ENCODE data around the gene RRP8. TPM values are rescaled to one million over a fixed set of nuclear protein-coding genes. Genes with fewer than 3 reads are reported as not detected.

The RRP8 gene
- total RNA-seq, 1 donor from 2014 or later, result 17.8 TPM

DNA sequence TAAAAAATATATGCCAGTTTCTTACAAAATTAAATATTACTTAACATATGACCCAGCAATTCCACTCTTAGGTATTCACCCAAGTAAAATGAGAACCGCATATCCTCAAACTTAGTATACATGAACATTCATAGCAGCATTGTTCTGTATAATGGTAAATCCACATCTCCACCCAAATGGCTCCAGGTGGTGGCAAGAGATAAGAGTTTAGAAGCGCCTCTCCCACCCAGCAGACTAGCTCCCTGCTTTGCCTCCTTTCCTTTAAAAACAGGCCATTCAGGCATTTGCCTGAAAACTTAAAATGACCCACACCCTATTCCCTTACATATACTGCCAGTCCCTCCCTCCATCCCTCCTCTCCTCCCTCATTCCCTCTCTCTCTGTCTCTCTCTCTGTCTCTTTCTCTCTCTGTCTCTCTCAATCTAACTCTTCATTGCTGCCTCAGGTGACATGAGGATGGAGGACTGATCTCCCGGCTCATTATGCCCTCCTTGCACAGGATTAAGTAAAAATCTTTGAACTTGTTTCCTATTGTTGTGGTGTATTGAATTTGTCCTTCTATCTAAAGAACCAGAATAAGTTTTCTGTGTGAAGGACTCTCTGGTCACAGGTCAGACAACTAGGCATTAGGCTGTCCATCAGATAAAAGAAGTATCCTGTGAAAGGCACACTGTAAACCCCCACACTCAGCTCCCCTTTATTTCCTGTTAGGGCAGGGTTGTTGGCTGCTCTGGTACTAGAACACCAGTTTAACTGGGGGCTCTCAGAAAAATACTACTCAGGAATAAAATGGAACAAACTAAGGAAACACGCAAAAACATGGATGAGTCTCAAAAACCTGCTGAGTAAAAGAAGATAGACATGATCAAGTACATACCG lies 48.3 kb downstream of the RRP8 start:
- no peaks in the 10 kb centered on the region for H3K36me3 Mint-ChIP-seq (ENCODE audit: unreplicated experiment)
- no peak for TF ChIP-seq CTCF (IDR thresholded peaks at IDR 0.05)
- H3K9me3 Mint-ChIP-seq (ENCODE audit: unreplicated experiment), result no peaks in the 10 kb centered on the region
- H3K27ac Mint-ChIP-seq (ENCODE audit: unreplicated experiment), result no peak overlapping the region
- no peak for DNase-seq (ENCODE audit: extremely low spot score, unreplicated experiment)
- no peaks in the 10 kb centered on the region for H3K27me3 Mint-ChIP-seq (ENCODE audit: unreplicated experiment)
- no peaks in the 10 kb centered on the region for H3K4me1 Mint-ChIP-seq (ENCODE audit: unreplicated experiment)
- H3K4me3 Mint-ChIP-seq (ENCODE audit: unreplicated experiment), result no peak overlapping the region

DNA sequence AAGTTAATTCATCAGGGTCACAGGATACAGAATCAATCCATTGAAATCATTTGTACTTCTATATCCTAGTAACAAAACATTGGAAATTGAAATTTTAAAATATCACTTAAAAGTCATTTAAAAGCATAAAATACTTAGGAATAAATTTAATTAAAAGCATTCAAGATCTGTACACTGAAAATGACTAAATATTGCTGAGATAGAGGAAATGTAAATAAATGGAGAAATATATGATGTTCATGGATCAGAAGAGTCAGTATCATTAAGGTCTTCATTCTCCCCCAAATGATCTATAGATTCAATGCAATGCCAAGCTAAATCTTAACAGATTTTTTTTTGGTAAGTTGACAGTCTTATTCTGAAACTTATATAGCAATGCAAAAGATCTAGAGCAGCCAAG lies 49.8 kb downstream of the RRP8 start:
- Mint-ChIP-seq H3K27ac (ENCODE audit: unreplicated experiment) (no peak overlapping the region), H3K9me3 (ENCODE audit: unreplicated experiment) (no peaks in the 10 kb centered on the region), H3K36me3 (ENCODE audit: unreplicated experiment) (no peaks in the 10 kb centered on the region), H3K27me3 (ENCODE audit: unreplicated experiment) (no peaks in the 10 kb centered on the region), H3K4me3 (ENCODE audit: unreplicated experiment) (no peak overlapping the region), H3K4me1 (ENCODE audit: unreplicated experiment) (no peaks in the 10 kb centered on the region)
- no peak for DNase-seq (ENCODE audit: extremely low spot score, unreplicated experiment)
- no peak for TF ChIP-seq CTCF (IDR thresholded peaks at IDR 0.05)

DNA sequence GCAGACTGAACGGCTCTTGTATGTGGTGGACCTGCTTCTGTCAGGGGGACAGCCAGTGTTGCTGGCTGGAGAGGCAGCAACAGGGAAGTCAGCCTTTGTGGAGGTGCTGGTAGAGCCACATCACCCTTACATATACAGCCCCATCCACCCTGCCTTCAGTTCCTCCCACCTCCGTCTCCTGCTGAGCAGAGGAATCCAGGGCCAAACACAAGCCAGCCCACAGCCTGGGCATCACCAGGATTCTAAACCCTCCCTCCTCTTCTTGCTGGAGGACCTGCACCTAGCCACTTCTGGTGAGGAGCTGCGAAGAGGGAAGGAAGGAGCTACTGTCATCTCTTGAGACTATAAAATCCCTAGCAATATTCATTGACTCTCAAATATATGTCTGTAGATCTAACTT lies 54.8 kb downstream of the RRP8 start:
- TF ChIP-seq CTCF (IDR thresholded peaks at IDR 0.05), result no peak
- Mint-ChIP-seq H3K36me3 (ENCODE audit: unreplicated experiment) (peaks cover 5% of the 10 kb centered on the region), H3K27me3 (ENCODE audit: unreplicated experiment) (no peaks in the 10 kb centered on the region), H3K4me1 (ENCODE audit: unreplicated experiment) (no peaks in the 10 kb centered on the region), H3K9me3 (ENCODE audit: unreplicated experiment) (no peaks in the 10 kb centered on the region), H3K27ac (ENCODE audit: unreplicated experiment) (no peak overlapping the region), H3K4me3 (ENCODE audit: unreplicated experiment) (no peak overlapping the region)
- no peak for DNase-seq (ENCODE audit: extremely low spot score, unreplicated experiment)

DNA sequence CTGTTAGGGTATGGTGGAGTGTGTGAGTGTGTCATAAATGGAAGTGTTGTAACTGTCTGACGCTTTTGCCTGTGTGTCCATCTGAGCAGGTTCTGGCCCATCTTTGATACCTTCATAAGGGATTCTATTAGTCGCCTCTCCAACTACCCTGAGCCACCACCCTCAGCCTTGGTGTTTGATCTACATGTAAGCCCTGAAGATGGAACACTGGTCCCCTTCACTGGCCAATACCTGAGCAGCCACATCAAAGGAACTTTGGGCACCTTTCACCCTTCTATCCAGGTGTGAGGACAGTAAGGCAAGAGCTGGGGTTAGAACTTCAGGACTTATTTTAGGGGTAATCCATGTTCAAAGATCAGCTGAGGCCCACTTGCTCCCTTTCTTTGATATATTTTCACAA lies 55.3 kb downstream of the RRP8 start:
- Mint-ChIP-seq H3K36me3 (ENCODE audit: unreplicated experiment) (peaks cover 5% of the 10 kb centered on the region), H3K4me3 (ENCODE audit: unreplicated experiment) (no peak overlapping the region), H3K9me3 (ENCODE audit: unreplicated experiment) (no peaks in the 10 kb centered on the region), H3K4me1 (ENCODE audit: unreplicated experiment) (no peaks in the 10 kb centered on the region), H3K27ac (ENCODE audit: unreplicated experiment) (no peak overlapping the region), H3K27me3 (ENCODE audit: unreplicated experiment) (no peaks in the 10 kb centered on the region)
- no peak for TF ChIP-seq CTCF (IDR thresholded peaks at IDR 0.05)
- DNase-seq (ENCODE audit: extremely low spot score, unreplicated experiment), result no peak

- H3K36me3 Mint-ChIP-seq (ENCODE audit: unreplicated experiment), result peaks cover 5% of the 10 kb centered on the region
- no peak overlapping the region for H3K27ac Mint-ChIP-seq (ENCODE audit: unreplicated experiment)
- DNase-seq (ENCODE audit: extremely low spot score, unreplicated experiment), result peak; percentile 68
- no peaks in the 10 kb centered on the region for H3K27me3 Mint-ChIP-seq (ENCODE audit: unreplicated experiment)
- H3K4me1 Mint-ChIP-seq (ENCODE audit: unreplicated experiment), result no peaks in the 10 kb centered on the region
- H3K4me3 Mint-ChIP-seq (ENCODE audit: unreplicated experiment), result no peak overlapping the region
- no peaks in the 10 kb centered on the region for H3K9me3 Mint-ChIP-seq (ENCODE audit: unreplicated experiment)
- TF ChIP-seq CTCF (IDR thresholded peaks at IDR 0.05), result no peak
These were observed 56.2 kb downstream of the RRP8 start for GRCh38 chr11:6547177-6547576.
